HepG2 (cell line): ENCODE results near the gene DMTF1. TPM values are rescaled to one million over a fixed set of nuclear protein-coding genes. Genes with fewer than 3 reads are reported as not detected.

Experiments used
- DMAP1 ChIP-seq: IDR thresholded peaks from 2 replicates; pipeline ENCODE4 v1.6.1; 2016
- EED ChIP-seq: sonication (generic); formaldehyde crosslinking; IDR thresholded peaks from 2 replicates; pipeline ENCODE4 v1.5.0; 2020; ENCODE audit warnings: mild to moderate bottlenecking, missing genetic modification reagents
- ETS1 ChIP-seq: sonication (generic); formaldehyde crosslinking; IDR thresholded peaks from 2 replicates; pipeline ENCODE4 v1.4.0; 2020; ENCODE audit warnings: missing genetic modification reagents
- GRHL1 ChIP-seq: sonication (generic); formaldehyde crosslinking; conservative IDR thresholded peaks from 2 replicates; pipeline ENCODE4 v1.8.0; 2022; ENCODE audit warnings: missing genetic modification reagents
- HDAC6 ChIP-seq: fragments of 200-600 bp; sonication (generic); IDR thresholded peaks from 2 replicates; pipeline ENCODE4 v1.7.0; 2017; ENCODE audit warnings: mild to moderate bottlenecking, antibody characterized with exemption, low read length, low read depth
- KDM5A ChIP-seq: fragments of 200-600 bp; sonication (generic); IDR thresholded peaks from 2 replicates; pipeline ENCODE4 v1.7.0; 2018; ENCODE audit warnings: antibody characterized with exemption, mild to moderate bottlenecking, low read length, borderline replicate concordance
- MTERF4 ChIP-seq: sonication (generic); formaldehyde crosslinking; IDR thresholded peaks from 2 replicates; pipeline ENCODE4 v1.8.0; 2023; ENCODE audit warnings: mild to moderate bottlenecking, missing genetic modification reagents
- MTF2 ChIP-seq: sonication (generic); formaldehyde crosslinking; IDR thresholded peaks from 2 replicates; pipeline ENCODE4 v1.5.0; 2020; ENCODE audit warnings: missing genetic modification reagents, borderline replicate concordance
- NAIF1 ChIP-seq: sonication (generic); formaldehyde crosslinking; IDR thresholded peaks from 2 replicates; pipeline ENCODE4 v1.5.0; 2020; ENCODE audit warnings: mild to moderate bottlenecking, missing genetic modification reagents, borderline replicate concordance
- NFRKB ChIP-seq: fragments of 450-650 bp; IDR thresholded peaks from 2 replicates; pipeline ENCODE4 v1.6.1; 2017
- ONECUT2 ChIP-seq: sonication (generic); formaldehyde crosslinking; IDR thresholded peaks from 2 replicates; pipeline ENCODE4 v1.4.0; 2020; ENCODE audit warnings: missing genetic modification reagents
- PRPF4 ChIP-seq: fragments of 200-400 bp; formaldehyde crosslinking; IDR thresholded peaks from 2 replicates; pipeline ENCODE4 v1.6.1; 2016; ENCODE audit warnings: low read length, low read depth; ENCODE audit not compliant: poor library complexity, severe bottlenecking
- U2AF1 ChIP-seq: fragments of 200-400 bp; formaldehyde crosslinking; optimal IDR thresholded peaks from 2 replicates; pipeline ENCODE3; 2017; ENCODE audit warnings: mild to moderate bottlenecking, low read depth, low read length
- ZBTB39 ChIP-seq: sonication (generic); formaldehyde crosslinking; IDR thresholded peaks from 2 replicates; pipeline ENCODE4 v1.5.0; 2020; ENCODE audit warnings: missing genetic modification reagents
- ZNF142 ChIP-seq: sonication (generic); formaldehyde crosslinking; IDR thresholded peaks from 2 replicates; pipeline ENCODE4 v1.4.0; 2020; ENCODE audit warnings: missing genetic modification reagents
- ZNF607 ChIP-seq: sonication (generic); formaldehyde crosslinking; IDR thresholded peaks from 2 replicates; pipeline ENCODE4 v1.5.1; 2020; ENCODE audit warnings: missing genetic modification reagents, mild to moderate bottlenecking, borderline replicate concordance
- ZSCAN12 ChIP-seq: sonication (generic); formaldehyde crosslinking; IDR thresholded peaks from 2 replicates; pipeline ENCODE4 v1.9.0; 2021; ENCODE audit warnings: mild to moderate bottlenecking, missing genetic modification reagents
- polyA plus RNA-seq, 8 experiments: library from polyadenylated mRNA; depleted of rRNA in 3 of 8; stranded (reverse) in 7 of 8; unstranded in 1 of 8; fragments of >200 nt; fragmentation: Illumina TruSeq in 4 of 8; extraction: Trizol in 4 of 8; gene quantifications; 2 replicates each; pipeline versions ENCODE4 v1.2.1 to v1.2.3, GENCODE V29; 2011 to 2016; ENCODE audit warnings: low read depth in 4 of 8, missing spikeins in 1 of 8, mixed read lengths in 1 of 8; ENCODE audit not compliant: insufficient read depth in 1 of 8
- total RNA-seq, 5 experiments: library from RNA; depleted of rRNA; stranded (reverse); fragments of >200 nt; fragmentation: Illumina TruSeq; extraction: Trizol; gene quantifications; 2 replicates each; pipeline ENCODE4 v1.2.3, GENCODE V29; 2016; ENCODE audit warnings: low read depth in 1 of 5

Gene DMTF1
- total and polyA plus RNA-seq, 2 of the 13 experiments (the other 11 are each of a cell fraction or from before 2014, with no cell fraction given), result 45.8 to 132 TPM

GRCh38 chr7:87152112-87152896, at the start of gene DMTF1 (continued):
- TF ChIP-seq ONECUT2 (0 out of 2 replicates have a peak, but pooled peaks have one; percentile 29), KDM5A (no peak; the same call in 1 of the 2 replicates), ZNF142 (CRISPR knock-in tag) (no peak), NAIF1 (no peak), NFRKB (no peak), MTERF4 (CRISPR knock-in tag) (peak; percentile 53; the same call in 1 of the 2 replicates), HDAC6 (no peak), U2AF1 (no peak), MTF2 (CRISPR knock-in tag) (no peak), EED (0 out of 2 replicates have a peak, but pooled peaks have one; percentile 18), ZNF607 (peak; percentile 90), DMAP1 (peak; percentile 86), ZSCAN12 (CRISPR knock-in tag) (no peak), ZBTB39 (CRISPR knock-in tag) (peak; percentile 58; the same call in 1 of the 2 replicates), ETS1 (CRISPR knock-in tag) (no peak), GRHL1 (CRISPR knock-in tag) (no peak), PRPF4 (no peak)
